ENCODE data around the gene ZFR.

DNA sequence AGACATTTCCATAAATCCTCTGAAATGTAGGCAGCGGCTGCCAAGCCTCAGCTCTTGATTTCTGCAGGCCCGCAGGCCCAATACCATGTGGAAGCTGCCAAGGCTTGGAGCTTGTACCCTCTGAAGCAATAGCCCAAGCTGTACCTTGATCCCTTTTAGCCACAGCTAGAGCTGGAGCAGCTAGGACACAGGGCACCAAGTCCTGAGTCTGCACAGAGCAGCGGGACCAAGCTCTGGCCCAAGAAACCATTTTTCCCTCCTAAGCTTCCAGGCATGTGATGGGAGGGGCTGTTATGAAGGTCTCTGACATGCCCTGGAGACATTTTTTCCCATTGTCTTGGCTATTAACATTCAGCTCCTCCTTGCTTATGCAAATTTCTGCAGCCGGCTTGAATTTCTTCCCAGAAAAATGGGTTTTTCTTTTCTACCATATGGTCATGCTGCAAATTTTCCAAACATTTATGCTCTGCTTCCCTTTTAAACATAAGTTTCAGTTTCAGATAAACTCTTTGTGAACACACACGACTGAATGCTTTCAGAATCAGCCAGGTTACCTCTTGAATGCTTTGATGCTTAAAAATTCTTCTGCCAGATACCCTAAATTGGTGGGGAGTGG, 14.4 kb upstream of the ZFR start:
- TF ChIP-seq, protein P1, sequence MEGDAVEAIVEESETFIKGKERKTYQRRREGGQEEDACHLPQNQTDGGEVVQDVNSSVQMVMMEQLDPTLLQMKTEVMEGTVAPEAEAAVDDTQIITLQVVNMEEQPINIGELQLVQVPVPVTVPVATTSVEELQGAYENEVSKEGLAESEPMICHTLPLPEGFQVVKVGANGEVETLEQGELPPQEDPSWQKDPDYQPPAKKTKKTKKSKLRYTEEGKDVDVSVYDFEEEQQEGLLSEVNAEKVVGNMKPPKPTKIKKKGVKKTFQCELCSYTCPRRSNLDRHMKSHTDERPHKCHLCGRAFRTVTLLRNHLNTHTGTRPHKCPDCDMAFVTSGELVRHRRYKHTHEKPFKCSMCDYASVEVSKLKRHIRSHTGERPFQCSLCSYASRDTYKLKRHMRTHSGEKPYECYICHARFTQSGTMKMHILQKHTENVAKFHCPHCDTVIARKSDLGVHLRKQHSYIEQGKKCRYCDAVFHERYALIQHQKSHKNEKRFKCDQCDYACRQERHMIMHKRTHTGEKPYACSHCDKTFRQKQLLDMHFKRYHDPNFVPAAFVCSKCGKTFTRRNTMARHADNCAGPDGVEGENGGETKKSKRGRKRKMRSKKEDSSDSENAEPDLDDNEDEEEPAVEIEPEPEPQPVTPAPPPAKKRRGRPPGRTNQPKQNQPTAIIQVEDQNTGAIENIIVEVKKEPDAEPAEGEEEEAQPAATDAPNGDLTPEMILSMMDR (IDR thresholded peaks at IDR 0.05; ENCODE audit: borderline replicate concordance, extremely low read depth, low read length, poor library complexity, severe bottlenecking) = no peak
- no peak for TF ChIP-seq EZH2 (IDR thresholded peaks at IDR 0.05; ENCODE audit: borderline replicate concordance, low read depth, low read length, severe bottlenecking)
